Cardiac muscle cell (in vitro differentiated cells and primary cell): ENCODE data around the gene ATP8A2. TPM values are rescaled to one million over a fixed set of nuclear protein-coding genes. Genes with fewer than 3 reads are reported as not detected.

ENCODE experiments used
- DNase-seq, 2 donors: peaks; one replicate each; pipeline versions ENCODE4 v3.0.0 to v3.0.0-alpha.2; 2010 to 2017; ENCODE audit warnings: low read depth in 1 of 2, low spot score in 1 of 2
- H3K27ac ChIP-seq: fragments of 200-600 bp; sonication (generic); 2 replicates; pipeline ENCODE4 v1.5.1; 2016
- H3K27me3 ChIP-seq: fragments of 200-600 bp; sonication (generic); 2 replicates; pipeline ENCODE4 v1.6.0; 2016; ENCODE audit warnings: control low read depth
- H3K36me3 ChIP-seq: fragments of 200-600 bp; sonication (generic); 2 replicates; pipeline ENCODE4 v1.5.1; 2016; ENCODE audit warnings: control low read depth
- H3K4me1 ChIP-seq: fragments of 200-600 bp; sonication (generic); 2 replicates; pipeline ENCODE4 v1.8.1; 2017; ENCODE audit warnings: low read depth, mild to moderate bottlenecking, mixed run types
- H3K4me3 ChIP-seq: fragments of 200-600 bp; sonication (generic); 2 replicates; pipeline ENCODE4 v1.5.1; 2016; ENCODE audit warnings: mild to moderate bottlenecking
- H3K9me3 ChIP-seq: fragments of 200-600 bp; sonication (generic); 2 replicates; pipeline ENCODE4 v1.5.1; 2017; ENCODE audit warnings: low read depth, mild to moderate bottlenecking, control low read depth
- CTCF ChIP-seq: IDR thresholded peaks from 2 replicates; pipeline ENCODE4 v1.5.1; 2012; ENCODE audit warnings: low read depth, mild to moderate bottlenecking, low read length
- polyA plus RNA-seq: library from polyadenylated mRNA; unstranded; fragments of >200 nt; fragmentation: Nextera tagmentation; extraction: Ambion mirVana; gene quantifications from 2 replicates; pipeline ENCODE4 v1.2.1, GENCODE V29; 2016
- total RNA-seq: library from RNA; depleted of rRNA; stranded (reverse); fragments of >200 nt; gene quantifications from 2 replicates; pipeline ENCODE4 v1.2.3, GENCODE V29; 2016

The ATP8A2 gene
- total and polyA plus RNA-seq, 2 experiments from 2014 or later = 0.86 to 0.89 TPM

GRCh38 chr13:25933520-25933919 lies 561.7 kb downstream of the ATP8A2 start:
- Histone ChIP-seq H3K27me3 (no peaks in the 10 kb centered on the region), H3K9me3 (no peaks in the 10 kb centered on the region), H3K4me3 (no peak overlapping the region), H3K4me1 (no peaks in the 10 kb centered on the region), H3K36me3 (no peaks in the 10 kb centered on the region), H3K27ac (no peak overlapping the region)
- no peak for TF ChIP-seq CTCF
- no peak for DNase-seq

GRCh38 chr13:25934127-25934526 lies 562.4 kb downstream of the ATP8A2 start:
- Histone ChIP-seq H3K4me1 (no peaks in the 10 kb centered on the region), H3K4me3 (no peak overlapping the region), H3K27ac (no peak overlapping the region), H3K27me3 (no peaks in the 10 kb centered on the region), H3K36me3 (no peaks in the 10 kb centered on the region), H3K9me3 (no peaks in the 10 kb centered on the region)
- DNase-seq = no peak
- TF ChIP-seq CTCF = no peak

- DNase-seq = no peak
- Histone ChIP-seq H3K36me3 (no peaks in the 10 kb centered on the region), H3K4me3 (no peak overlapping the region), H3K27ac (no peak overlapping the region), H3K4me1 (no peaks in the 10 kb centered on the region), H3K27me3 (no peaks in the 10 kb centered on the region), H3K9me3 (no peaks in the 10 kb centered on the region)
- TF ChIP-seq CTCF = no peak
Measured at GRCh38 chr13:25939961-25940687, 568.4 kb downstream of the ATP8A2 start.

- no peaks in the 10 kb centered on the region for H3K9me3 ChIP-seq
- no peaks in the 10 kb centered on the region for H3K36me3 ChIP-seq
- H3K27me3 ChIP-seq = no peaks in the 10 kb centered on the region
- no peak for DNase-seq
- no peak overlapping the region for H3K27ac ChIP-seq
- H3K4me1 ChIP-seq = no peaks in the 10 kb centered on the region
- no peak overlapping the region for H3K4me3 ChIP-seq
- no peak for TF ChIP-seq CTCF
Measured at GRCh38 chr13:25943081-25943480, 571.3 kb downstream of the ATP8A2 start.

GRCh38 chr13:25943658-25944057 lies 571.9 kb downstream of the ATP8A2 start:
- DNase-seq = peak in 1 of 2 donors; percentile 67
- no peak overlapping the region for H3K4me3 ChIP-seq
- no peaks in the 10 kb centered on the region for H3K9me3 ChIP-seq
- H3K36me3 ChIP-seq = no peaks in the 10 kb centered on the region
- H3K27me3 ChIP-seq = no peaks in the 10 kb centered on the region
- H3K4me1 ChIP-seq = no peaks in the 10 kb centered on the region
- no peak for TF ChIP-seq CTCF
- no peak overlapping the region for H3K27ac ChIP-seq

GRCh38 chr13:25945596-25945995 lies 573.8 kb downstream of the ATP8A2 start:
- peak in 1 of 2 donors; percentile 43 for DNase-seq
- H3K4me3 ChIP-seq = no peak overlapping the region
- no peaks in the 10 kb centered on the region for H3K27me3 ChIP-seq
- TF ChIP-seq CTCF = no peak
- no peaks in the 10 kb centered on the region for H3K9me3 ChIP-seq
- H3K27ac ChIP-seq = no peak overlapping the region
- H3K36me3 ChIP-seq = no peaks in the 10 kb centered on the region
- no peaks in the 10 kb centered on the region for H3K4me1 ChIP-seq
